Measurements from ENCODE around the gene INPP5A.

DNA sequence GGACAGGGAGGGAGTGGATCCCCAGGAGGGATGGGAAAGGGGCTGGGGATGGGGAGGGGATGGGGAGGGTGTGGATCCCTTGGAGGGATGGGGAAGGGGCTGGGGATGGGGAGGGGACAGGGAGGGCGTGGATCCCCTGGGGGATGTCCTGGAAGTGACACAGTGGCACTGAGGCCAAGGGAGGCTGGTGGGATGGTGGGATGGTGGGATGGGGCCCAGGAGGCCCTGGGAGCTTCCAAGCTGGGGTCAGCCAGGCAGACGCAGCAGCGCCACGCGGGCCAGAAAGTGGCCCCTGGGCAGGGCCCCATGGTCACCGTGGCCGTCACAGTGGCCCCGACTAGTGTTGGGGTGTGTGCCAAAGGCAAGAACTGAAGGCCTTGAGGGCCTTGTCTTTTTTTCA lies 67.8 kb downstream of the INPP5A start:
- TF ChIP-seq POLR2A (IDR thresholded peaks at IDR 0.05; ENCODE audit: borderline replicate concordance, extremely low read depth, insufficient read depth, insufficient read length) (no peak), RAD21 (IDR thresholded peaks at IDR 0.05; ENCODE audit: low read depth) (no peak), YY1 (IDR thresholded peaks at IDR 0.05; ENCODE audit: extremely low read depth, insufficient replicate concordance, low read depth, low read length) (no peak)
- TF ChIP-seq, protein P1, sequence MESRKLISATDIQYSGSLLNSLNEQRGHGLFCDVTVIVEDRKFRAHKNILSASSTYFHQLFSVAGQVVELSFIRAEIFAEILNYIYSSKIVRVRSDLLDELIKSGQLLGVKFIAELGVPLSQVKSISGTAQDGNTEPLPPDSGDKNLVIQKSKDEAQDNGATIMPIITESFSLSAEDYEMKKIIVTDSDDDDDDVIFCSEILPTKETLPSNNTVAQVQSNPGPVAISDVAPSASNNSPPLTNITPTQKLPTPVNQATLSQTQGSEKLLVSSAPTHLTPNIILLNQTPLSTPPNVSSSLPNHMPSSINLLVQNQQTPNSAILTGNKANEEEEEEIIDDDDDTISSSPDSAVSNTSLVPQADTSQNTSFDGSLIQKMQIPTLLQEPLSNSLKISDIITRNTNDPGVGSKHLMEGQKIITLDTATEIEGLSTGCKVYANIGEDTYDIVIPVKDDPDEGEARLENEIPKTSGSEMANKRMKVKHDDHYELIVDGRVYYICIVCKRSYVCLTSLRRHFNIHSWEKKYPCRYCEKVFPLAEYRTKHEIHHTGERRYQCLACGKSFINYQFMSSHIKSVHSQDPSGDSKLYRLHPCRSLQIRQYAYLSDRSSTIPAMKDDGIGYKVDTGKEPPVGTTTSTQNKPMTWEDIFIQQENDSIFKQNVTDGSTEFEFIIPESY (IDR thresholded peaks at IDR 0.05; ENCODE audit: extremely low read depth, insufficient replicate concordance, low read length) = no peak
